CD4-positive, alpha-beta memory T cell (primary cell): Measurements from ENCODE around the gene GNAZ. TPM values are rescaled to one million over a fixed set of nuclear protein-coding genes. Genes with fewer than 3 reads are reported as not detected.
A peak's percentile ranks its signal among the peaks of the same experiment; 100 is the strongest.
"Not testable (repeated sequence)": the region's sequence is repeated elsewhere in the genome, so short reads cannot be mapped to it uniquely, and the experiment has no call there.

Source experiments
- CTCF ChIA-PET: fragments of 350-600 bp; sonication (Branson Sonifier 250); formaldehyde crosslinking; loops from one replicate; lab custom pipeline; 2021; ENCODE audit warnings: inconsistent platforms; ENCODE audit not compliant: partially characterized antibody; lab: Charles Lee
- POLR2A ChIA-PET: fragments of 350-600 bp; sonication (Branson Sonifier 250); formaldehyde crosslinking; loops from one replicate; lab custom pipeline; 2021; ENCODE audit not compliant: partially characterized antibody; lab: Charles Lee
- DNase-seq, 5 donors: peaks; one replicate each; pipeline versions ENCODE4 v3.0.0 to v3.0.0-alpha.2; 2020 to 2022; ENCODE audit warnings: mixed read lengths in 1 of 5
- H3K27ac ChIP-seq: one replicate; pipeline ENCODE4 v1.7.0; 2013; ENCODE audit warnings: low read depth, low read length
- H3K27me3 ChIP-seq: 2 replicates; pipeline ENCODE4 v1.7.0; 2013; ENCODE audit warnings: mild to moderate bottlenecking, low read length, moderate library complexity; ENCODE audit not compliant: insufficient read depth
- H3K36me3 ChIP-seq: 2 replicates; pipeline ENCODE4 v1.7.0; 2013; ENCODE audit warnings: mild to moderate bottlenecking, low read length, moderate library complexity; ENCODE audit not compliant: insufficient read depth
- H3K4me1 ChIP-seq: 2 replicates; pipeline ENCODE4 v1.7.0; 2013; ENCODE audit warnings: mild to moderate bottlenecking, low read length, moderate library complexity; ENCODE audit not compliant: insufficient read depth
- H3K4me3 ChIP-seq, 2 donors: one replicate each; pipeline ENCODE4 v1.7.0; 2013; ENCODE audit warnings: low read length in 2 of 2, mild to moderate bottlenecking in 1 of 2
- H3K9me3 ChIP-seq, 2 donors: one replicate each; pipeline ENCODE4 v1.7.0; 2013; ENCODE audit warnings: low read length in 2 of 2, control low read depth in 1 of 2; ENCODE audit not compliant: control insufficient read depth in 1 of 2
- H3K27ac Mint-ChIP-seq, 7 donors: one replicate each; pipeline ENCODE4 v1.8.0; 2020 to 2021; ENCODE audit warnings: mixed read lengths in 7 of 7, mild to moderate bottlenecking in 6 of 7, inconsistent platforms in 3 of 7, moderate library complexity in 3 of 7
- H3K27me3 Mint-ChIP-seq, 2 donors: one replicate each; pipeline ENCODE4 v1.8.0; 2020 to 2021; ENCODE audit warnings: mixed read lengths in 2 of 2
- H3K36me3 Mint-ChIP-seq, 2 donors: one replicate each; pipeline ENCODE4 v1.8.0; 2020 to 2021; ENCODE audit warnings: mixed read lengths in 2 of 2, inconsistent platforms in 1 of 2, mild to moderate bottlenecking in 1 of 2
- H3K4me1 Mint-ChIP-seq, 4 donors: one replicate each; pipeline ENCODE4 v1.8.0; 2020 to 2021; ENCODE audit warnings: mixed read lengths in 4 of 4, mild to moderate bottlenecking in 1 of 4
- H3K4me3 Mint-ChIP-seq, 8 donors: one replicate each; pipeline ENCODE4 v1.8.0; 2020 to 2021; ENCODE audit warnings: mixed read lengths in 8 of 8, mild to moderate bottlenecking in 7 of 8, moderate library complexity in 6 of 8, inconsistent platforms in 3 of 8
- H3K9me3 Mint-ChIP-seq, 8 donors: one replicate each; pipeline ENCODE4 v1.8.0; 2020 to 2021; ENCODE audit warnings: mixed read lengths in 8 of 8, mild to moderate bottlenecking in 5 of 8, inconsistent platforms in 3 of 8, moderate library complexity in 1 of 8
- intact Hi-C: fragments of 100-400 bp; cut with micrococcal nuclease; formaldehyde crosslinking; loops from one replicate; pipeline ENCODE4 v1.15.1; 2023
- polyA plus RNA-seq, 2 donors: library from polyadenylated mRNA; unstranded; fragments of 300-500 nt; fragmentation: Illumina TruSeq; gene quantifications; one replicate each; pipeline ENCODE4 v1.2.3, GENCODE V29; 2021
- total RNA-seq, 2 experiments: library from RNA; stranded (reverse); gene quantifications; one replicate each; pipeline ENCODE4 v1.2.3, GENCODE V29; 2021

GNAZ gene
- total and polyA plus RNA-seq, 4 experiments from 2014 or later, result 0.05 to 0.76 (median 0.36) TPM; not detected in 1

GRCh38 chr22:23045461-23045860 lies 24.9 kb upstream of the GNAZ start:
- no peaks in the 10 kb centered on the region for H3K36me3 Mint-ChIP-seq
- no peak overlapping the region for H3K4me3 Mint-ChIP-seq
- POLR2A ChIA-PET, result no interaction called here
- H3K4me1 ChIP-seq, result no peaks in the 10 kb centered on the region
- no peak overlapping the region for H3K4me3 ChIP-seq
- no peak for DNase-seq
- no peaks in the 10 kb centered on the region for H3K9me3 ChIP-seq
- no peaks in the 10 kb centered on the region for H3K4me1 Mint-ChIP-seq
- CTCF ChIA-PET, result no interaction called here
- H3K36me3 ChIP-seq, result no peaks in the 10 kb centered on the region
- H3K27me3 Mint-ChIP-seq, result peaks cover 13 to 14% of the 10 kb centered on the region in 2 donors
- H3K27me3 ChIP-seq, result no peaks in the 10 kb centered on the region
- H3K27ac ChIP-seq, result no peak overlapping the region
- H3K27ac Mint-ChIP-seq, result no peak overlapping the region
- peaks cover 0 to 14% (median 9%) of the 10 kb centered on the region in 8 donors for H3K9me3 Mint-ChIP-seq
- intact Hi-C loops, result no loop called here

- H3K9me3 Mint-ChIP-seq, result peaks cover 0 to 14% (median 9%) of the 10 kb centered on the region in 8 donors
- CTCF ChIA-PET, result interaction anchor here (0.8 kb wide), 1 partner anchor 11 kb away, joined by 3 read pairs; no protein-coding TSS in a partner anchor
- Histone ChIP-seq H3K4me1 (no peaks in the 10 kb centered on the region), H3K27ac (no peak overlapping the region), H3K4me3 (no peak overlapping the region), H3K9me3 (no peaks in the 10 kb centered on the region), H3K27me3 (no peaks in the 10 kb centered on the region), H3K36me3 (no peaks in the 10 kb centered on the region)
- intact Hi-C loops, result no loop called here
- no peaks in the 10 kb centered on the region for H3K36me3 Mint-ChIP-seq
- no peak overlapping the region for H3K4me3 Mint-ChIP-seq
- no peaks in the 10 kb centered on the region for H3K4me1 Mint-ChIP-seq
- no peak for DNase-seq
- POLR2A ChIA-PET, result no interaction called here
- H3K27me3 Mint-ChIP-seq, result peaks cover 13 to 21% of the 10 kb centered on the region in 2 donors
- H3K27ac Mint-ChIP-seq, result no peak overlapping the region
Measured at GRCh38 chr22:23047265-23047664, 23.1 kb upstream of the GNAZ start.

GRCh38 chr22:23047742-23048141 lies 22.6 kb upstream of the GNAZ start:
- peaks cover 13 to 21% of the 10 kb centered on the region in 2 donors for H3K27me3 Mint-ChIP-seq
- H3K36me3 Mint-ChIP-seq, result no peaks in the 10 kb centered on the region
- CTCF ChIA-PET, result interaction anchor here (0.8 kb wide), 1 partner anchor 10 kb away, joined by 3 read pairs; no protein-coding TSS in a partner anchor
- DNase-seq, result no peak
- H3K27ac Mint-ChIP-seq, result no peak overlapping the region
- peaks cover 0 to 14% (median 9%) of the 10 kb centered on the region in 8 donors for H3K9me3 Mint-ChIP-seq
- Histone ChIP-seq H3K27me3 (no peaks in the 10 kb centered on the region), H3K27ac (no peak overlapping the region), H3K36me3 (no peaks in the 10 kb centered on the region), H3K9me3 (no peaks in the 10 kb centered on the region), H3K4me3 (no peak overlapping the region), H3K4me1 (no peaks in the 10 kb centered on the region)
- POLR2A ChIA-PET, result no interaction called here
- intact Hi-C loops, result no loop called here
- H3K4me3 Mint-ChIP-seq, result no peak overlapping the region
- H3K4me1 Mint-ChIP-seq, result no peaks in the 10 kb centered on the region

DNA sequence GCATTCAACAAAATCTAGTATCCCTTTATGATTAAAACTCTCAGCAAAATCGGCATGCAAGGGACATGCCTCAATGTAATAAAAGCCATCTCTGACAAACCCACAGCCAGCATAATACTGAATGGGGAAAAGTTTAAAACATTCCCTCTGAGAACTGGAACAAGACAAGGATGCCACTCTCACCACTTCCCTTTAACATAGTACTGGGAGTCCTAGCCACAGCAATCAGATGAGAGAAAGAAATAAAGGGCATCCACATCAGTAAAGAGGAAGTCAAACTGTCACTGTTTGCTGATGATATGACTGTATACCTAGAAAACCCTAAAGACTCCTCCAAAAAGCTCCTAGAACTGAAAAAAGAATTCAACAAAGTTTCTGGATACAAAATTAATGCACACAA lies 19.8 kb upstream of the GNAZ start:
- H3K4me3 ChIP-seq, H3K27me3 ChIP-seq, intact Hi-C loops, H3K27ac Mint-ChIP-seq, H3K4me3 Mint-ChIP-seq, POLR2A ChIA-PET, H3K27ac ChIP-seq, CTCF ChIA-PET, H3K4me1 Mint-ChIP-seq, H3K9me3 ChIP-seq, DNase-seq, H3K36me3 Mint-ChIP-seq, H3K36me3 ChIP-seq, H3K4me1 ChIP-seq: not testable (repeated sequence)
- H3K9me3 Mint-ChIP-seq, result peaks cover 0 to 14% (median 9%) of the 10 kb centered on the region in 8 donors
- H3K27me3 Mint-ChIP-seq, result peaks cover 10 to 21% of the 10 kb centered on the region in 2 donors

GRCh38 chr22:23053051-23053707 lies 17.1 kb upstream of the GNAZ start:
- intact Hi-C loops, result no loop called here
- H3K27ac ChIP-seq, result no peak overlapping the region
- POLR2A ChIA-PET, result no interaction called here
- no peaks in the 10 kb centered on the region for H3K4me1 ChIP-seq
- H3K9me3 ChIP-seq, result no peaks in the 10 kb centered on the region
- Mint-ChIP-seq H3K9me3 (peaks cover 0 to 13% (median 8%) of the 10 kb centered on the region in 8 donors), H3K4me1 (no peaks in the 10 kb centered on the region), H3K36me3 (no peaks in the 10 kb centered on the region), H3K27ac (no peak overlapping the region), H3K4me3 (no peak overlapping the region), H3K27me3 (peaks cover 8 to 16% of the 10 kb centered on the region in 2 donors)
- H3K27me3 ChIP-seq, result no peaks in the 10 kb centered on the region
- CTCF ChIA-PET, result no interaction called here
- H3K36me3 ChIP-seq, result no peaks in the 10 kb centered on the region
- no peak for DNase-seq
- no peak overlapping the region for H3K4me3 ChIP-seq

- intact Hi-C loops, result no loop called here
- no peak overlapping the region for H3K4me3 ChIP-seq
- no peak for DNase-seq
- H3K36me3 Mint-ChIP-seq, result no peaks in the 10 kb centered on the region
- ChIA-PET CTCF (no interaction called here), POLR2A (no interaction called here)
- H3K27me3 Mint-ChIP-seq, result peaks cover 6 to 9% of the 10 kb centered on the region in 2 donors
- no peaks in the 10 kb centered on the region for H3K9me3 ChIP-seq
- no peak overlapping the region for H3K4me3 Mint-ChIP-seq
- no peaks in the 10 kb centered on the region for H3K27me3 ChIP-seq
- H3K9me3 Mint-ChIP-seq, result peaks cover 0 to 13% (median 8%) of the 10 kb centered on the region in 8 donors
- no peaks in the 10 kb centered on the region for H3K4me1 ChIP-seq
- peak overlapping the region in 1 of 7 donors; percentile 41 for H3K27ac Mint-ChIP-seq
- no peak overlapping the region for H3K27ac ChIP-seq
- no peaks in the 10 kb centered on the region for H3K4me1 Mint-ChIP-seq
- no peaks in the 10 kb centered on the region for H3K36me3 ChIP-seq
Measured at GRCh38 chr22:23053912-23054530, 16.3 kb upstream of the GNAZ start.

DNA sequence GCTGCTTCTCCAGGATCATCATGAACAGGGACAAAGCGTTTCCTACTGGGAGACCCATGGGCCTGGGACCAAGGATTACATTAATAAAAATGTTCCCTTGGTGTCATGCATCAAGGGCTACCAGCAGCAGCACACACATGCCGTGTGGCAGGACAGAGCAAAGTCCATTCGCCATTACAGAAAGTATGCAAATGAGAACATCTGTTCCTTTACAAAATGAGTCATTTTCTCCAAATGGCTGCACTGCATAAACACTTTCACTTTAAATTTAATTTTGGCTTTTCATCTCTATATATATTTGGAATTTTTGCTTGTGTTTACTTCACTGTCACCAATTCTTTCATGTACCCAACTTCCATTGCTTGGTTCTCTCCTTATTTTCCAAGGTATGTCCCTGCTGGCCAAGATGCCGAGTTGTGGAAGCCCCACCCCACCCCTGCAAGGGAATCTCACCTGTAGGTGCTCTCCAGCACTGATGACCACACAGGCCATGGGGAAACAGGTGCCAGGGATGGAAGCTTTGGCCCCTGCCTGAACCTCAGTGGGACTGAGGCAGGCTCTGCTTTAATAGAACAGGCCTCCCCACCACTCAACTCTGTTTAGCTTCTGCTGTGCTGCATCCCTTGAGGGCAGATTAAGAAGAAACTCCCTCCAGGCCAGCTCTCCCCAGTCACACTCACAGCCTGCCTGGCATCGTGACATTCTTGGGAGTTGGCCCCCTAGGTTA lies 15.6 kb upstream of the GNAZ start:
- intact Hi-C loops, result no loop called here
- no peaks in the 10 kb centered on the region for H3K36me3 Mint-ChIP-seq
- H3K4me1 Mint-ChIP-seq, result no peaks in the 10 kb centered on the region
- H3K27ac Mint-ChIP-seq, result no peak overlapping the region
- Histone ChIP-seq H3K9me3 (no peaks in the 10 kb centered on the region), H3K27ac (no peak overlapping the region), H3K36me3 (no peaks in the 10 kb centered on the region), H3K27me3 (no peaks in the 10 kb centered on the region), H3K4me3 (no peak overlapping the region), H3K4me1 (no peaks in the 10 kb centered on the region)
- ChIA-PET CTCF (no interaction called here), POLR2A (no interaction called here)
- H3K4me3 Mint-ChIP-seq, result no peak overlapping the region
- no peak for DNase-seq
- peaks cover 1 to 9% of the 10 kb centered on the region in 2 donors for H3K27me3 Mint-ChIP-seq
- peaks cover 0 to 13% (median 8%) of the 10 kb centered on the region in 8 donors for H3K9me3 Mint-ChIP-seq
